Omental fat pad (tissue), 4 donors: ENCODE measurements around the gene CTNND2. TPM values are rescaled to one million over a fixed set of nuclear protein-coding genes. Genes with fewer than 3 reads are reported as not detected.

ENCODE experiments used
- ATAC-seq: fragments of 150-250 bp; one replicate; pipeline ENCODE4 v1.9.1; 2016; ENCODE audit warnings: mild to moderate bottlenecking, moderate library complexity; ENCODE audit not compliant: low FRiP score
- DNase-seq: peaks from one replicate; pipeline ENCODE4 v3.0.0-alpha.2; 2019; ENCODE audit warnings: low spot score
- total RNA-seq, 4 donors: library from RNA; depleted of rRNA; stranded (reverse); fragments of >200 nt; gene quantifications; one replicate each; pipeline ENCODE4 v1.1.0, GENCODE V29; 2016
- TF ChIP-seq, protein P1 (sequence below), 3 donors: fragments of 450-650 bp; IDR thresholded peaks; one replicate each; pipeline ENCODE4 v1.5.1; 2016 to 2017; ENCODE audit warnings: antibody characterized with exemption in 3 of 3, mild to moderate bottlenecking in 3 of 3, moderate library complexity in 2 of 3

CTNND2 gene
- total RNA-seq, 4 donors from 2014 or later = 0.16 to 1.3 (median 0.64) TPM

- TF ChIP-seq, protein P1, sequence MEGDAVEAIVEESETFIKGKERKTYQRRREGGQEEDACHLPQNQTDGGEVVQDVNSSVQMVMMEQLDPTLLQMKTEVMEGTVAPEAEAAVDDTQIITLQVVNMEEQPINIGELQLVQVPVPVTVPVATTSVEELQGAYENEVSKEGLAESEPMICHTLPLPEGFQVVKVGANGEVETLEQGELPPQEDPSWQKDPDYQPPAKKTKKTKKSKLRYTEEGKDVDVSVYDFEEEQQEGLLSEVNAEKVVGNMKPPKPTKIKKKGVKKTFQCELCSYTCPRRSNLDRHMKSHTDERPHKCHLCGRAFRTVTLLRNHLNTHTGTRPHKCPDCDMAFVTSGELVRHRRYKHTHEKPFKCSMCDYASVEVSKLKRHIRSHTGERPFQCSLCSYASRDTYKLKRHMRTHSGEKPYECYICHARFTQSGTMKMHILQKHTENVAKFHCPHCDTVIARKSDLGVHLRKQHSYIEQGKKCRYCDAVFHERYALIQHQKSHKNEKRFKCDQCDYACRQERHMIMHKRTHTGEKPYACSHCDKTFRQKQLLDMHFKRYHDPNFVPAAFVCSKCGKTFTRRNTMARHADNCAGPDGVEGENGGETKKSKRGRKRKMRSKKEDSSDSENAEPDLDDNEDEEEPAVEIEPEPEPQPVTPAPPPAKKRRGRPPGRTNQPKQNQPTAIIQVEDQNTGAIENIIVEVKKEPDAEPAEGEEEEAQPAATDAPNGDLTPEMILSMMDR (IDR thresholded peaks at IDR 0.05) = no peak
- ATAC-seq (no peak), DNase-seq (no peak)
Observed at GRCh38 chr5:11304641-11305040, 599.6 kb downstream of the CTNND2 start.

- no peak for ATAC-seq
- DNase-seq = no peak
- TF ChIP-seq, protein P1 (IDR thresholded peaks at IDR 0.05) = no peak
Observed at GRCh38 chr5:11302663-11303062, 601.6 kb downstream of the CTNND2 start.

- DNase-seq = no peak
- TF ChIP-seq, protein P1 (IDR thresholded peaks at IDR 0.05) = no peak
- ATAC-seq = no peak
Observed at GRCh38 chr5:11301171-11301570, 603.1 kb downstream of the CTNND2 start.

GRCh38 chr5:11300736-11301135, 603.5 kb downstream of the CTNND2 start:
- DNase-seq (no peak), ATAC-seq (no peak)
- TF ChIP-seq, protein P1 (IDR thresholded peaks at IDR 0.05) = no peak

DNA sequence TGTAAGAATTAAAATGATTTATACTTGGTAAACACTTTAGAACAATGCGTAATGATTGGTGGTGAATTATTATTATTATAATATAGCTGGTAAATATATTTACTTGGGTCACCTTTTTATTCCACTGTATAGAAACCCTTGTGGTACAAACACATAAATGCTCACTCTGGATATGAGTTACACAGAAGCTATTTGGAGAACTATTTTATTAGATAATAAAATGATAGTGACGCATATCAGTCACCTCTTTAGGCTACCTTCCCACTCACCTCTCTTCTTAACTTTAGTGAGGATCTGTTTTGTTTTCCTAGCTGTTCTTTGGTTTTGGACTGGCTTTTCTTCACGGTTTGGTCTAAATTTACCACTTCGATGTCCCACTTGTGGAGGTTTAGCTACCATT, 605.4 kb downstream of the CTNND2 start:
- DNase-seq = no peak
- ATAC-seq = no peak
- TF ChIP-seq, protein P1 (IDR thresholded peaks at IDR 0.05) = no peak

DNA sequence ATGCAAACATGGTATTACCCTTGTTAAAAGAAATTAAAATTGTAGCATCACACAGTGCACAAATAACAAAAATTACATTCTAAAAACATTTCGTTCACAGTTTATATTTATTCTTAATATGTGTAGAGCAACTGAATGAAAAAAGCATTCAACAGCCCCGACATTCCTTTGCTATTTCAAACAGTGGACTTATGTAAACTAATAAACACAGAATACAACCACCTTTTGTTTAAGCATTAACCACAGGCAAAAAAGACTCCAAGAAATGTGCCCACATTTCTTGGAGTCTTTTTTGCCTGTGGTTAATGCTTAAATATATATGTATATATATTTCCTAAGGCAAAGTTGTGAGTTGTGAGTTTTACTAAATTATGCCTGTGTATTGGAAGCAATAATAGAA, 610.7 kb downstream of the CTNND2 start:
- TF ChIP-seq, protein P1 (IDR thresholded peaks at IDR 0.05) = no peak
- ATAC-seq (no peak), DNase-seq (no peak)

DNA sequence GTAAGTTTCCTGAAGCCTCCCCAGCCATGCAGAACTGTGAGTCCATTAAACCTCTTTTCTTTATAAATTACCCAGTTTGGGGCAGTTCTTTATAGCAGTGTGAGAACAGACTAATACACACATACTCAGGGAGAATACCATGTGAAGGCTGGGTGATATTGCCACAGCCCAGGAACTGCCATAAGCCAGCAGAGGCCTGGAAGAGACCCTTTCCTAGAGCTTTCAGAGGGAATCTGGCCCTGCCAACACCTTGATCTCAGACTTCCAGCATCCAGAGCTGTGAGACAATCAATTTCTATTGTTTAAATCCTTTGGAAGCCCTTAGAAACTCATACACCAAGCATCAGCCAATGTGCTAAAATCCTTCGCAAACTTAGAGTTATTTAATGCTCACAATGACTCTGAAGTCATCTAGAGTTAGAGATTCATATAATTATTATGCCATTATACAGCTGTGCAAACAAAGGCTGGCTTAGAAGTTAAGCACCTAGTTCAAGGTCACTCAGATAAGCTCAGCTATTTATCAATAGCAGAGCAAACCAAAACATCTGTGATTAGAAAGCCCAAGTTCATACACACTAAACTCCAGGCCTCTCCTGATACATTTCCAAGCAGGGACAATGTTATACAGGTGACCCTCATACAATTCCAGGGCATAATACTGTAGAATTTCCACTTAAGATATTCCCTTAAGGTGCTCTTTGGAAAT, 611.4 kb downstream of the CTNND2 start:
- ATAC-seq = no peak
- TF ChIP-seq, protein P1 (IDR thresholded peaks at IDR 0.05) = no peak
- no peak for DNase-seq
